COLO829 (cell line): Measurements from ENCODE around the gene PPP6R2.

ENCODE experiments used
- DNase-seq: peaks from one replicate; pipeline ENCODE4 v3.0.0; 2012; ENCODE audit warnings: low spot score

The PPP6R2 gene

DNA sequence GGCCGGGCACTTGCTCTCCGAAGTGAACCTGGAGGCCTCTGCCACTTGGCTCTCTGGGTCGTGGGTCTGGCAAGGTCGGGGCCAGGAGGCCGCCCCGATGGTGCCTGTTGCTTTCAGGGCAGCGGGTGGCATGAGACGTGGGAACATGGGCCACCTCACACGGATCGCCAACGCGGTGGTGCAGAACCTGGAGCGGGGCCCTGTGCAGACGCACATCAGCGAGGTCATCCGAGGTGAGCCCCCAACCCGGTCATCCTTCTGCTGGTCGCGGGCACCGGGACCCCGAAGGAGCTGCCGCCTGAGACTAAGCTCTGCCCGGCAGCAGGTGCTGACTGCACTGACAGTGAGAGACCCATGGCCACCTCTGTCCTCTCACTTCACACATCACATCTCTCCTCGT, 91.7 kb downstream of the PPP6R2 start:
- no peak for DNase-seq

DNA sequence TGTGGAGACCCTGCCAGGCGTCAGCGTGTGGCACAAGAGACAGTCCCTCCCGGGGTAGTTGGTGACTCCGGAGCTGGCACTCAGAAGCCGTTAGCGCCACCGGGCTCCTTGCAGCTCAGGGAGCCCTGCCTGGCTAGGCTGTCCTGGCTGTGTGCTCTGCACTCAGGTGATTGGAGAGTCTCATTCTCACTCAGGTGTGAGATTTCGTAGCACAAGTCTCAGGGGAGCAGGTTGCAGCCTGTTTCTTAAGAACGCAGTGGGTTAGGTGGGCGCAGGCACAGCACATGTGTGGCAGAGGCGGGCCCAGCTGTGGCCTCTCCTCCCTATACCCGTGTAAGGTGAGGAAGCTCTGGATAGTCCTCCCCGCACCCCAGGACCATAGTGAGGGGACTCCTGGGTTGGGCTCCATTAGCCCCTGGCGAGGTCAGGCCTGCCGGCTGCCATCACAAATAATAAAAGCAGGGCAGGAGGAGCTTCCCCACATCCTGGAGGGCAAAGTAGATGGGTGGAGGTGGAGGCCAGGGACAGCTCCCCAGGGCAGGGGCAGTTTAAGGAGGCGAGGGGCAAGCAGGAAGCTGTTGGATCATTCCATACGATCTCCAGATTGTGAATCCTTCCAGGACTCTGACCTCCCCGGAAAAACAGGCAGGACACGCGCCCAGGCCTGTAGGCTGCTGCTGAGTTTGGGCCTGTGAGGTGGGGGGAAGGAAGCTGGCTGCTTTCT, 92.3 kb downstream of the PPP6R2 start:
- no peak for DNase-seq

DNA sequence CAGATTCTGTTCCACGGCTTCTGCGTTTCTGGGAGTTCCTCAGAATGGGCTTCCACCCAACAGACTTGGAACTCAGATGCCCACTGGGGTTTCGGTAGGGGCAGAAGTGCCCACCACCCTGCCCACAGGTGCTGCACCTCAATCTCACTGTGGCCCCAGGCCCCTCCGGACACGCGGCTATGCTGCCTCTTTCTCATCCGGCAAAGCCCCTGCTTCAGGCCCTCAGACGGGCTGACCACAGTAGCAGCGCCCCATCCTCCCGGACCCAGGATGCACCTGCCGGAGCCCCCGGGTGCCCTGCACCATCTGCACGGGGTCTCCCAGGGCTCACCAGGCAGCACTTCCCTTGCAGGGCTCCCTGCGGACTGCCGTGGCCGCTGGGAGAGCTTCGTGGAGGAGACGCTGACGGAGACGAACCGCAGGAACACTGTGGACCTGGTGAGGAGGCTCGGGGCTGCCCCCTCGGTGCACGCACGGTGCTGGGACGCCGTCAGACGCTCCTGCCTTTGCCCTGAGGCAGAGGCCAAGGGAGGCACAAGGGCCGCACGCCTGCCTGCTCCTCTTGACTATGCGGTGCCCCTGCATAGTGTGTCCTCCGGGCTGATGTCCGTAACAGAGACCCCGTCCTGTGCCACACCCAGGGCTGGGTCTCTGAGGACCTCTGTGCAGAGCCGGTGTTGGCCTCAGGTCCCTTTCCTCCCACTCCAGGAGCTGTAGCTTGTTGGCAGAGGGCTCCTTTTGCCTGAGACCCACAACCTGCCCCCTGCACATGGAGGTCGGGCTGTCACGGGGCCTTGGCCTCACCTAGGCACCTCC, 93.1 kb downstream of the PPP6R2 start:
- DNase-seq, result no peak

DNA sequence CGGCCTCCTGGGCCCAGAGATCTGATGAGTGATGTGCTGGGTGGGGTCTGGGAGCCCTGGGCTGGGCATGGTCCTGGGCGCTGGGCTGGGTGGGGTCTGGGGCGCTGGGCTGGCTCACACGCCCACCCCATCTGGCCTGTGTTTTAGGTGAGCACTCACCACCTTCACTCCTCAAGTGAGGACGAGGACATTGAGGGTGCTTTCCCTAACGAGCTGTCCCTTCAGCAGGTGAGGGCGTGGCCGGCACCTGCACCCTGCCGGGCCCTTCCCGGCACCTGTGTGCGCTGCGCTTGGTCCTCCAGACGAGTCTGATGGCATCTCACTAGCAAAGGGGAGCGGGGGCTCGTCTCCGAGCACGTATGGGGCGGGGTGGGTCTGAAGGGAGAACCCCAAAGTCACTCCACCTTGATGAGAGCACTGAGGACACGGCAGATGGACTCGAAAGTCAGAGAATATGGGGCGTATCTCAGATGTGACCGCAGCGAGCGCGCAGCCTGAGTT, 93.8 kb downstream of the PPP6R2 start:
- DNase-seq, result no peak

DNA sequence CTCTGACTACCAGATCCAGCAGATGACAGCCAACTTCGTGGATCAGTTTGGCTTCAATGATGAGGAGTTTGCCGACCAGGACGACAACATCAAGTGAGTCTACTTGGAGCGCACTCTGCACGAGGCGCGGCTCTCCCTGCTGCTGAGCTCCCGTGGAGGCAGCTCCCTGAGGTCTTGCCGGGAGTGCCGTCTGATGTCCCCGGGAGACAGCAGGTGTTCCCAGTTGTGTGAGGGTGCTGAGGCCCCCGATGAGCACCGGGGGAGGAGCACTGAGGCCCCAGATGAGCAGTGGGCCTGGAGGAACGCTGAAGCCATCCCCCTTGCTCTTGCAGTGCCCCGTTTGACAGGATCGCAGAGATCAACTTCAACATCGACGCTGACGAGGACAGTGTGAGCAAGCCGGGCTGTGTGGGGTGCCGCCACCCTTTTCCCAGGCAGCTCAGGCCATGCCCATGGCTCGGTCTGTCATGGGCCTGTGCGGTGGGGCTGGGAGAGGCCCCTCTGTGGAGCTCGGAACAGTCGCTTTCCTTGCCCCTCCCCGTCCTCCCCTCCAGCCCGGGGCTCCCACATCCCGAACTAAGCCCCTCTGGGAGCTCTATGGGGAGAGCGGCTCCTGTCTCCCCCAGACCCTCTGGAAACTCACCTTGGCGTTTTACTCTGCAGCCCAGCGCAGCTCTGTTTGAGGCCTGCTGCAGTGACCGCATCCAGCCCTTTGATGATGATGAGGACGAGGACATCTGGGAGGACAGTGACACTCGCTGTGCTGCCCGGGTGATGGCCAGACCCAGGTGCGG, 94.6 kb downstream of the PPP6R2 start:
- DNase-seq, result no peak

DNA sequence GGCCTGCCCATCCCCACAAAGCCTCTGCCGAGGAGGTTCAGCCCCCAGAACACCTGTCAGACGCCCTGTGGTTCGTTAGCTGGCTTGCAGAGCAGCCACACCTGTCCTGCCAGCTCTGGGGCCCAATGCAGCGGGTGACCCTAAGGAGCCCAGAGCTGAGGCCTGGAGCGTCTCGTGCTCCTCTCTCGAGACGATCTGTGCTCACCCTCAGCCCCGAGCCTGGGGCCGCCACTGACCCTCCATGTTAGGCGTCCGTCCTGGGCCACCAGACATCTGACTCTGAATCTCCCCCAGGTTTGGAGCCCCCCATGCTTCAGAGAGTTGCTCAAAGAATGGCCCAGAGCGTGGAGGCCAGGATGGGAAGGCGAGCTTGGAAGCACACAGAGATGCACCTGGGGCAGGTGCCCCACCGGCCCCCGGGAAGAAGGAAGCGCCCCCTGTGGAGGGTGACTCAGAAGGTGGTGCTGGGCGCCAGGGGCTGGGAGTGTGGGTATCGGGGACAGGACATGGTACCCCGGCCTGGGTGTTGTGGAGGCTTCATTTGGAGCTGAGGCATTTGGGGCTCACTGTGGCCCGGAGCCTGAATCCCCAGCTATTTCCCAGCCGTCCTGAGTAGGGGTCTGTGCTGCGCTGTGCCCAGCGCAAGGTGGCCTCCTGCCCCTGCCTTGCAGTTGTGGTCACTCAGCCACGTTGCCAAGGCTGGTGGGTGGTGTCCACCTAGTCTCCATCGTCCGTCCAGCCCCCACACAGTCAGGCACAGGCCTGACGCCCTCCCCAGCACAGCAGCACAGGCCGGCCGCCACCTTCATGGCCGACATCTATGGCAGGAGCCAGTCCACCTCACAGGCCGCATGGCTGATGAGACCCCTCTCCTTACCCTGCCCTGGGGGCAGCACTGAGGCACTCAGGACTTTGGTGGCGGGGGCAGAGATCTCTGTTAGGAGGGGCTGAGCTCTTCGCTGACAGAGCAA, 95.5 kb downstream of the PPP6R2 start:
- DNase-seq, result no peak

DNA sequence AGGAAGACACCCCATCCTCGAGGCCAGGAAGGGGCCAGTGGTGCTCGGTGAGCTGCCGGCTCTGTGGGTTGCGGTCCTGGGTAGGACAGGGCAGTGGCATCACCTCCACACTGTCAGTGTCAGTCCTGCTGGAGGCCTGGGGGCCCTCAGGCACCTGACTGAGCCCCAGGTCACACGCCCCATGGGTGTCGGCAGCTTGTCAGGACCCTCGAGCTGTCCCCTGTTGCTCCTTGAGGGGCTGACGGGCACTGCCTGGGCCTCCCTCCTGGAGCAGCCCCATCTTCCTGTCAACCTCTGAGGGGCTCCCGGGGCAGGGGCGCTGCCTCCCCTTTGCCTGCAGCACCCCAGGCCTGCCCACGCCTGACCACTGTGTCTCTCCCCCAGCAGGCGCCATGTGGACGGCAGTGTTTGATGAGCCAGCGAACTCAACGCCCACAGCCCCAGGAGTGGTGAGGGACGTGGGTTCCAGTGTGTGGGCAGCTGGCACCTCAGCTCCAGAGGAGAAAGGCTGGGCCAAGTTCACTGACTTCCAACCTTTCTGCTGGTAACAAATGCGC, 96.3 kb downstream of the PPP6R2 start:
- DNase-seq, result no peak

DNA sequence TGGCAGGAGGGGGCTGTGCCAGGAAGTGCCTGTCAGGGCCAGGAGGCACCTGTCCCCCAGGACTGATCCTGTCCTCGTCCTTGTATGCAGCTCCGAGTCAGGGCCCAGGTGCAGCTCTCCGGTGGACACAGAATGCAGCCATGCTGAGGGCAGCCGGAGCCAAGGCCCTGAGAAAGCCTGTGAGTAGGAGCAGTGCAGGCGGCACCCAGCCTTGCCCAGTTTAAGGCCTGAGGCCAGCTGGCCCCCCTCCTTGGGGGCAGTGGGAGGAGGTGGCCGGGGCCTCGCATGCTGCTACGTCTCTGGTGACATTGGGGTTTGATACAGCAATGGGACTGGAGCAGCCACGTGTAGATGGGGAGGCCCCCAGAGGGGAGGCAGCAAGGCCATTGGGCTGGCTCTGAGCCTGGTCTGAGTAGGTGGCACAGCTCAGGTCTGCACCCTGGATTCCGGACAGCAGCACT, 96.8 kb downstream of the PPP6R2 start:
- DNase-seq, result no peak

DNA sequence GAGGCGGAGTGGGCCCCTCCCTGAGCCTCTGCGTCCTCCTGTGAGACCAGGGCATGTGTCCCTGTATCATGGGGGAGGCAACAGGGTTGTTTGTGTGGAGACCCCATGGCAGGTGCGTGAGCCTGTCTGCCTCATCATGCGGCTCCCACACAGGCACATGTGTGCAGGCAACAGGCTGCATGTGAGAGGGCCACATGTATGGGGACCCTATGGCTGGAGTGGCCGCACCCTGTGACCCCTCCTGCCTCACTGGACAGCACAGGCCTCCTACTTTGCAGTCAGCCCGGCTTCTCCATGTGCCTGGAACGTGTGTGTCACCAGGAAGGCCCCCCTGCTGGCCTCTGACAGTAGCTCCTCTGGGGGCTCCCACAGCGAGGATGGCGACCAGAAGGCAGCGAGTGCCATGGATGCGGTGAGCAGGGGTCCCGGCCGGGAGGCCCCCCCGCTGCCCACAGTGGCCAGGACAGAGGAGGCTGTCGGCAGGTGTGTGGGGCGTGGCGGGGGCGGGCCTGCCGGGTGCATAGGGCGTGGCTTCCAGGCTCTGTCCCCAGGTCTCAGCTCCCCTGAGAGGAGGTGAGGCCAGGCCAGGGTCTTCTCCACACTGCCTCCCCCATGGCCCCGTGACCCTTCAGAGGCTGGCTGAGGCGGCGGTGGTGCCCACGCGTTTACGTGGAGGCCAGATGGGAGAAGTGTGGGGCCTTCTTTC, 97.6 kb downstream of the PPP6R2 start:
- DNase-seq, result no peak

DNA sequence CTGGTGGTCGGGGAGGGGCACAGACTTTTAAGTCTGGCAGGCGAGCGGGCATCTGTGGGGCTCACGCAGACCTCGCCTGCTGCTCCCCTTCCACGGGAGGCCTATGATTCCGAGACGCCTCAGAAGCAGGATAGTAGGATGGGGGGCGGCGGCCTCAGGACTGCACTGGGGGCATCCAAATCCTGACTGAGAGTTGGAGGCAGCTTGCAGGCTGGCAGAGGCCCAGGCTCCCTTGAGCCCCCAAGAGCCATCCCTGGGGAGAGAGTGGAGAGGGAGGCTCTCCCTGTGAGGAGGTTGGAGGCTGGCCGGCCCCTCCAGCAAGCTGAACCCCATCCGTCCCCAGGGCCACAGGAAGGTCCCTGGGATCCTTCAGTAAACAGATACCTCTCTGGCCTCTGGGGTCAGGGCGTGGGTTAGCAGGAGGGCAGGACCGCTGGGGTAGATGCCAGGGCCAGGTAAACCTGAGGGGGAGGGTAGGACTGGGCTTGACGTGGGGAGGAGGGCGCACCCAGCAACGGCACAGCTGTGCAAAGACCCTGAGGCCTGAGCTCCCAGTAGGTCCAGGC, 98.4 kb downstream of the PPP6R2 start:
- DNase-seq, result no peak

DNA sequence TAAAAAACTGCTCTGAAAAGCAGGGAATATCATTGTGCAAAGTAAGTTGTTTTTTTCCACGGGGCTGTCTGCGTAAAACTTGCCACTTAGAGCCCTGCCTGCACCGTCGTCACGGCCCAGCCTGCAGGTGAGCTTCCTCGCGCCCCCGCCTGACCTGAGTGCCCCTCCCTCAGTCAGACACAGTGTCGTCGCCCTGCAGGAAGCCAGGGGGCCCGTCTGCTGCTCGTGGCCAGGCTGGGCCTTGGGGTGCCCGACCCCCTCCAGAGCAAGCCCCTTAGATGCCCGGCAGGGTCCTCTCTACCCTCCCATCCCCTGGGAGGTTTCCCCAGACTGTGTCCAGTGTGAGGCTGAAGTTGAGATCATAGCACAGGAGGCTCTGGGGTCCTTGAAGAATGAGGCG, 100.1 kb downstream of the PPP6R2 start:
- DNase-seq, result no peak

DNA sequence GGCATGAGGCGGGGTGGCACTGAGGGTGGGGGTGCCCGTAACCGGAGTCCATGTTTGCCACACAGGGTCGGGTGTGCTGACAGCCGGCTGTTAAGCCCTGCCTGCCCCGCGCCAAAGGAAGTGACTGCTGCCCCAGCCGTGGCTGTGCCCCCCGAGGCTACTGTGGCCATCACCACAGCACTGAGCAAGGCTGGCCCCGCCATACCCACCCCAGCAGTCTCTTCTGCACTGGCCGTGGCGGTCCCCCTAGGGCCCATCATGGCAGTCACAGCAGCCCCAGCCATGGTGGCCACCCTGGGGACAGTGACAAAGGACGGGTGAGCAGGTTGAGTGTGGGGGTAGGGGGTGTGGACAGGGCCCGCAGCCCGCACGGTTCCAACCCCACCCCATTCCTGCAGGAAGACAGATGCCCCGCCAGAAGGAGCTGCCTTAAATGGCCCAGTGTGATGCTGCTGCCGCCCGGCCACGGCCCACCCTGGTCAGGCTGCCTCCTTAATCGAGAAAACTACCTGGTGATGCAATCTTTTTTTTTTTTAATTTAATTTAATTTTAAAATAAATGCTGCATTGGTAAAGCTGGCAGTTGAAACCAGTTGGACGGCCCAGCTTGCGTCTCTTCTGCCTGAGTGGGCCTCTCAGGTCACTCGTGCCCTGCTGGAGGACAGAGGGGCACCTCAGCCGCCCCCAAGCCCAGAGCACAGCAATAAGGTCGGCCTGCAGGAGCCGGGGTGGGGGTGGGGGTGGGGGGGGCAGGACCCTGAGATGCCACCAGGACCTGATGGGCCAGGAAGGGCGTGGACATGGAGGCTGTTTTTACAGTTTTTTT, 100.9 kb downstream of the PPP6R2 start:
- no peak for DNase-seq

DNA sequence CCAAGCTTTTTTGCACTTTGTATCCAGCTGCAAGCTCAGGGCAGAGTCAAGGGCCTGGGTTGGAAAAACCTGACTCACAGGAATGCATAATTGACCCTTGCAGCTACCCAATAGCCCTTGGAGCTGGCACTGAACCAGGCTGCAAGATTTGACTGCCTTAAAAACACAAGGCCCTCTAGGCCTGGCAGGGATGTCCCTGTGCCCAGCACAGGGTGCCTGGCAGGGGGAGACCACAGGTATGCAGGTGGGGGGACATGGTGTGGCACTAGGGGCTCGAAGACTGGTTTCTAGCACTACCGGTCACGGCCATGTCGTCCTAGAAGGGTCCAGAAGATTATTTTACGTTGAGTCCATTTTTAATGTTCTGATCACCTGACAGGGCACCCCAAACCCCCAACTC, 101.5 kb downstream of the PPP6R2 start:
- no peak for DNase-seq

DNA sequence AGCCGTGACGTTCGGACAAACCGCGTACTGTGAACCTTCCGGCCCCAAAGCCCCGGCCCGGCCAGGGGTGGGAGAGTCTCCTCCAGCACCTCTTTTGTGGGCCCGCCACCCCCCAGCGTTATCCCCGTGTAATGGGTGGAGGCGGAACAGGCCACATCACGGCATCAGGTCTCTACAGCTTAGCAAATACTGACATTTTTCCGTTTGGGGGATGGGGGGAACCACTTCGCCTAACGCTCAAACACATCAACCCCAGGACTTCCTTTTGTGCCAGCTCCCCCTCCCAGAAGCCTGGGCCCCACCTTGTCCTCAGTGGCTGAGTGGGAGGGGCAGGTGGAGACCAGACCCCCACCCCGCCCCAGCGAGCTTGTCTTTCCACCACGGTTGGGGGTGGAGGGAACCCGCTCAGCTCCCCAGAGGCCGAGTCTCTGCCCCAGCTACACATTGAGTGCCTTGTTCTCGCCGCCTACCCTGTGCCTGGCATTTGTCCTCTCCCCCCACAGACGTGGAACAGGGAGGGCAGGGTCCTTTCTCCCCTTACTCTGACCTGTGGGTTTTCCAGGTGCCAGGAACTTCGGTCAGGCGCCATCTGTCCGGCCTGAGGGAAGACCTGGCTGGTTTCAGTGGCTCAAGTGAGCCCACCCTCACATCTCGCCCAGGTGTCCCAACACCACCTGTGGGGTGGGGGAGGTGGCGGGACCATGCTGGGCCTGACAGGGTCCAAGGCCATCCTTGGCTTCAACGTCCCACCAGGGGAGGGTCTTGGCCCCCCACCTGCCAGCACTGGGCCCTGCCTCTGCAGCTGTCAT, 102.1 kb downstream of the PPP6R2 start:
- DNase-seq, result no peak

DNA sequence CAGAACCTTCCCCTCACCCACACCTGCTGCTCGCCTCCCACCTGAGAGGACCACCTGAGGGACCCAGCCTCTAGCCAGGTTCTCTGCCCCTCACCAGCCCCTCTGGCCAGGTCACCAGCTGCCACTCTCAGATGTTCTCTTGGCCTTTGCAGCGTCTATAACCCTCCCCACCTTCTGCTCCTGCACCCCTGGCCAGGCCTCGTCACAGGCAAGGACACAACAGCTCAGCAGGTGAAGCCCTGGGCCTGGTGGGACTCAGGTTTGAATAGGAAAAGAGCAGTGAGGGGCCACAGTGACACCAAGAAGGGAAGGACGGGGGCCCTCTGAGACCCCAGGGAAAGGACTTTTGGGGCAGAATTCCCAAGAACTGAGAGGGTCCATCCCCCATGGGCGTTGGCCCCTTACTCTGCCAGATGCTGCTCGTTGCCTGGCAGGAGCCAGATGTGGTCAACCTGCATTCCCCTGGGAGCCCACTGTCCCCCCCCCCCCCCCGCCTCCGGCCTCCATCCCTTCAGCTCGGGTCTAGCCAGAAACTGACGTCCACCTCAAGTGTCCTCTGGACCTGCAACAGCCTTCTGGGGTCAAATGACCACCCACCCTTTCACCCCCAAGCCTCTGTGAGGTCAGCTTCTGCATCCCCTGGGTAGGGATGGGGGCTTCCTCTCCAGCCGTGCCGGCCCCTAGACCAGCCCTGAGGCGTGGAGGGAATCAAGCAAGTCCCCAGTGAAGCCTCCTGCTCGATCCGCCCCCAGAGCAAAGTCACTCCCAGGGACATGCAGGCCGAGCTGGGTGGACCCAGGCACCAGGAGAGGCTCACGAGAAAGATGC, 103.0 kb downstream of the PPP6R2 start:
- DNase-seq, result no peak

DNA sequence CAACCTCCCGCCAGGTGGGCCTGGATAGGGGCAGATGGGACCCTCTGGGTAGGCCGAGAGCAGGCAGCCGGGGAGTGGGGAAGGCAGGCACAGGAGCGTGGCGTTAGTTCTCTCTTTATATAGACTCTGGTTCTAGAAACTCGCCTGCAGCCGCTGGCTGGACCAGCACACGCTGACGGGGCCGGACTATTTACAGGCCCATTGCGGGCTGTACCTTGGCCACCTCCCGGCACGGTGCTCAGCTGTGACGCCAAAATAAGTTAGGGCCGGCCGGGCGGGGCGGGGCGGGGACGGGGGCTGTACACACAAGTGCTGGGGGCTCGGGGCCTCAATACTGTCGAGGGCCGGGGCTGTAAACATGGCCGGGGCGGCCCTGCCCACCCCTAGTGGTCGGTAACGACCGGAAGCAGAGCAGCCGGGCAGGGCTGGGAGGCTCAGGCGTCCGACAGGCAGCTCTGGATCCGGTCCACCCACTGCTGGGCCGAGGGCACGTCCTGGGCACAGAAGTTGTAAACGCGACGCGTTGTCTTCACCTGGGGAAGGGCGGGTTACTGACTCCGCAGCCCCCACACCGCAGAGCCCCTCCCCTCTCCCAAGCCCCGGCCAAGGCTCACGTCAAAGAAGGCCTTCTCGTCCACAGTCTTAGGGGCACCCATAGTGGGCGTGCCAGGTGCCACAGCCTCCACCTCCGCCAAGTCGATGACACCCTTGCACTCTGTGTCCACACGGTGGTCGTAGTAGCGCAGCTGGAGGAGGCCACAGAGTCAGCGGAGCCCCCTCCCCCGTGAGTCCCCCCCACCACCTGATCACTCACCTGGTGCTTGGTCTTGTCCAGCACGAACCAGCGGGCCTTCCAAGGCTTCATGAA, 103.8 kb downstream of the PPP6R2 start:
- DNase-seq, result no peak
